Tibial artery (tissue), 4 donors: ENCODE measurements around the gene EDN2.
A peak's percentile ranks its signal among the peaks of the same experiment; 100 is the strongest.

Experiments used
- DNase-seq, 2 donors: peaks; one replicate each; pipeline ENCODE4 v3.0.0-alpha.2; 2019
- H3K27ac ChIP-seq, 2 donors: fragments of 200-600 bp; sonication (generic) in 1 of 2; 1 replicate in 1 of 2; 2 replicates in 1 of 2; pipeline ENCODE4 v1.5.1; 2018 to 2019; ENCODE audit warnings: mild to moderate bottlenecking in 1 of 2
- H3K27me3 ChIP-seq, 2 donors: fragments of 200-600 bp; sonication (generic) in 1 of 2; one replicate each; pipeline versions ENCODE4 v1.5.1 to v1.6.0; 2016 to 2019
- H3K36me3 ChIP-seq, 3 donors: fragments of 200-600 bp; sonication (generic) in 2 of 3; one replicate each; pipeline ENCODE4 v1.5.1; 2016 to 2019; ENCODE audit warnings: mild to moderate bottlenecking in 2 of 3
- H3K4me1 ChIP-seq, 4 donors: fragments of 200-600 bp; sonication (generic) in 2 of 4; 1 replicate in 3 of 4; 2 replicates in 1 of 4; pipeline ENCODE4 v1.5.1; 2016 to 2019
- H3K4me3 ChIP-seq, 2 donors: fragments of 200-600 bp; sonication (generic) in 1 of 2; 1 replicate in 1 of 2; 2 replicates in 1 of 2; pipeline ENCODE4 v1.5.1; 2018 to 2019; ENCODE audit warnings: mild to moderate bottlenecking in 2 of 2
- H3K9me3 ChIP-seq, 3 donors: fragments of 200-600 bp; sonication (generic) in 1 of 3; one replicate each; pipeline ENCODE4 v1.5.1; 2016 to 2019
- intact Hi-C: fragments of 100-400 bp; cut with DNase I; formaldehyde crosslinking; loops from one replicate; pipeline ENCODE4 v1.15.0; 2023; ENCODE audit warnings: low total_unique reads
- TF ChIP-seq, protein P1 (sequence below), 2 experiments: fragments of 200-600 bp in 1 of 2; fragments of 450-650 bp in 1 of 2; IDR thresholded peaks; one replicate each; pipeline ENCODE4 v1.5.1; 2017 to 2019; ENCODE audit warnings: antibody characterized with exemption in 2 of 2, mild to moderate bottlenecking in 1 of 2, moderate library complexity in 1 of 2

The EDN2 gene

GRCh38 chr1:41479000-41479807, 5.3 kb downstream of the EDN2 start:
- Histone ChIP-seq H3K27ac (peak overlapping the region; percentile 42), H3K36me3 (no peaks in the 10 kb centered on the region), H3K27me3 (no peaks in the 10 kb centered on the region), H3K4me1 (peaks cover 8 to 78% (median 35%) of the 10 kb centered on the region in 4 donors), H3K4me3 (no peak overlapping the region), H3K9me3 (no peaks in the 10 kb centered on the region)
- TF ChIP-seq, protein P1, sequence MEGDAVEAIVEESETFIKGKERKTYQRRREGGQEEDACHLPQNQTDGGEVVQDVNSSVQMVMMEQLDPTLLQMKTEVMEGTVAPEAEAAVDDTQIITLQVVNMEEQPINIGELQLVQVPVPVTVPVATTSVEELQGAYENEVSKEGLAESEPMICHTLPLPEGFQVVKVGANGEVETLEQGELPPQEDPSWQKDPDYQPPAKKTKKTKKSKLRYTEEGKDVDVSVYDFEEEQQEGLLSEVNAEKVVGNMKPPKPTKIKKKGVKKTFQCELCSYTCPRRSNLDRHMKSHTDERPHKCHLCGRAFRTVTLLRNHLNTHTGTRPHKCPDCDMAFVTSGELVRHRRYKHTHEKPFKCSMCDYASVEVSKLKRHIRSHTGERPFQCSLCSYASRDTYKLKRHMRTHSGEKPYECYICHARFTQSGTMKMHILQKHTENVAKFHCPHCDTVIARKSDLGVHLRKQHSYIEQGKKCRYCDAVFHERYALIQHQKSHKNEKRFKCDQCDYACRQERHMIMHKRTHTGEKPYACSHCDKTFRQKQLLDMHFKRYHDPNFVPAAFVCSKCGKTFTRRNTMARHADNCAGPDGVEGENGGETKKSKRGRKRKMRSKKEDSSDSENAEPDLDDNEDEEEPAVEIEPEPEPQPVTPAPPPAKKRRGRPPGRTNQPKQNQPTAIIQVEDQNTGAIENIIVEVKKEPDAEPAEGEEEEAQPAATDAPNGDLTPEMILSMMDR (IDR thresholded peaks at IDR 0.05) = no peak
- DNase-seq = peak in 1 of 2 donors; percentile 85
- intact Hi-C loops = no loop called here

GRCh38 chr1:41478118-41478748, 6.2 kb downstream of the EDN2 start:
- no peaks in the 10 kb centered on the region for H3K27me3 ChIP-seq
- TF ChIP-seq, protein P1 (IDR thresholded peaks at IDR 0.05) = no peak
- intact Hi-C loops = no loop called here
- H3K4me1 ChIP-seq = peaks cover 8 to 75% (median 39%) of the 10 kb centered on the region in 4 donors
- DNase-seq = no peak
- H3K36me3 ChIP-seq = no peaks in the 10 kb centered on the region
- no peaks in the 10 kb centered on the region for H3K9me3 ChIP-seq
- no peak overlapping the region for H3K4me3 ChIP-seq
- peak overlapping the region in 1 of 2 donors; percentile 42 for H3K27ac ChIP-seq

DNA sequence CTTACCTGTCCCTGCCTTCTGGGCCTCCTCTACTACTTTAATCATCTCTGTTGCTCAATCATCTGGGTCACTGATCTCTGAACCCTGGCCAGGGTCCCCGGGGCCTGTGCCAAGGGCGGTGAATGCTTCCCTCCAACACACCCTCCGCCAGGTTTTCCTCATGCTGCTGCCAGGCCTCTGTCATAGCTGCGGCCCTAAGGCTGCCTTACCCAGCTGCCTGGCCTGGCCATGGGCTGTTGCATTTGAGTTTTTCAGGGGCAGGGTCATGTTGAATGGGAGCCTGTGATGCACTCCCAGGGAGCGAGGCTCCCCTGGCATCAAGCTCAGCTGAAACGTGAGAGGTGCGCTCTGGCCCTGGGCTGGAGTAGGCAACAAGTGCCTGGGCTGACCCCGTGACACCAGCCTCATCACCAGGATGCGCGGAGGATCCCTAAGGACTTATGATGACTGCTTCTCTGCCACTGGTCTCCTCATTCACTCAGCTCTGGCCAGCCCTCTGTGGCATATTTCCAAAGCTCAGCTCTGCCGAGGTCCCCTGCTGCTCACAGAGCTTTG, 7.6 kb downstream of the EDN2 start:
- TF ChIP-seq, protein P1 (IDR thresholded peaks at IDR 0.05) = no peak
- H3K27me3 ChIP-seq = no peaks in the 10 kb centered on the region
- intact Hi-C loops = no loop called here
- peaks cover 8 to 63% (median 39%) of the 10 kb centered on the region in 4 donors for H3K4me1 ChIP-seq
- H3K36me3 ChIP-seq = no peaks in the 10 kb centered on the region
- no peak for DNase-seq
- no peak overlapping the region for H3K27ac ChIP-seq
- no peak overlapping the region for H3K4me3 ChIP-seq
- no peaks in the 10 kb centered on the region for H3K9me3 ChIP-seq

DNA sequence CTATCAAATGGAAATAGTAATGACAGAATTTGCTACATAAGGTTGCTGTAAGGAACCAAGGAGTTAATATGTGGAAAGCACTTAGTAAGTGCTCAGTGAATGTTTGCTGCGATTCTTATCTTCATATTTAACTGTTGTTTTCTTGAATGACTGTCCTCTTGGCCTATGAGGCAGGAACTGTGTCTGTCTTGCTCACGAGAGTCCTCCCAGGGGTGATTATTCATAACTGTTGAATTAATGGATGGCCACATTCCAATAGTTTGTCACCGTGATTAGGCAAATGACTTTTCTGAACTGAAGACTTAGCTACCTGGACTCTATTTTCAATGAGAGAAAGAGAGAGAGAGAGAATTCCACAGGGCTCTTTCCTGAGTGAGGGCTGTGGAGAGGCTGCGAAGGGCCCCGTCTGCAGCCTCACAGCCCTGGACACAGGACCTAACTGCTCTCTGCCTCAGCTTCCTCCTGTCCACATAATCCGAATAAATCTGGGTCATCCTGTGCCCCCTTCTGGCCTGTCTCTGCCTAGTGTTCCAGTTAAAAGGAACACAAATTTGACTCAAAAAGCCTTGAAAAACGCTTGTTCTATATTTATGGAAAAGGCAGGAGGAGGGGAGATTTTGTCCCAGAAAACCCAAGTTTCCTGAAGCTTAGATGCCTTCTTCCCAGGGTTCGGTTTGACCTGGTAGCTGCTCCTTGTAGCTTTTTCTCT, 8.5 kb downstream of the EDN2 start:
- no peak for DNase-seq
- H3K27ac ChIP-seq = peak overlapping the region; percentile 78 to 86
- H3K4me1 ChIP-seq = peaks cover 8 to 62% (median 39%) of the 10 kb centered on the region in 4 donors
- intact Hi-C loops = no loop called here
- TF ChIP-seq, protein P1 (IDR thresholded peaks at IDR 0.05) = no peak
- no peaks in the 10 kb centered on the region for H3K9me3 ChIP-seq
- H3K4me3 ChIP-seq = no peak overlapping the region
- no peaks in the 10 kb centered on the region for H3K27me3 ChIP-seq
- H3K36me3 ChIP-seq = no peaks in the 10 kb centered on the region

DNA sequence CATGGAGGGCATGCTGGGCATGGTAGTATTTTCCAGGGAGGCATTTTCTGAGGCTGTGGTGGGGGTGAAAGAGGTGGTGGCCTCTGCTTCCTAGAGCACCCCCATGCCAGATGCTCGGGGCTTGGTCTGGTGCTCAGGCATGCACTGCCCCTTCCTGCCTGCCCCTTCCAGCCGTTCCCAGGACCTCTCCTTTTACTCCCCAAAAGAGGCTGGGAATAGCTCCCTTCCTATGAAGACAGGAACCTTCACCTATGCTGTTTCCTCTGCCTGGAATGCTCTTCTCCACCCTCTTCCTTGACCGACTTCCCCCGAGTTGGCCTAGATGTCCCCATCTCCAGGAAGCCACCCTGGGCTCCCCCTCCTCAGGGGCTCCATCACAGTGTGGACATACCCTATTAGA, 9.1 kb downstream of the EDN2 start:
- Histone ChIP-seq H3K27me3 (no peaks in the 10 kb centered on the region), H3K9me3 (no peaks in the 10 kb centered on the region), H3K4me3 (no peak overlapping the region), H3K27ac (peak overlapping the region; percentile 78 to 86), H3K4me1 (peaks cover 8 to 62% (median 39%) of the 10 kb centered on the region in 4 donors), H3K36me3 (no peaks in the 10 kb centered on the region)
- DNase-seq = no peak
- TF ChIP-seq, protein P1 (IDR thresholded peaks at IDR 0.05) = no peak
- intact Hi-C loops = no loop called here
